ENCODE data around the gene DNAI2.

GRCh38 chr17:74271901-74272561, 2.0 kb upstream of the DNAI2 start:
- TF ChIP-seq TSHZ2 (CRISPR knock-in tag; IDR thresholded peaks at IDR 0.05) (no peak), TOX (CRISPR knock-in tag; IDR thresholded peaks at IDR 0.05; ENCODE audit: borderline replicate concordance) (no peak), ZNF8 (CRISPR knock-in tag; IDR thresholded peaks at IDR 0.05) (no peak), ZFP30 (CRISPR knock-in tag; IDR thresholded peaks at IDR 0.05) (no peak), TCF4 (CRISPR knock-in tag; IDR thresholded peaks at IDR 0.05; ENCODE audit: borderline replicate concordance) (no peak), CREB5 (CRISPR knock-in tag; IDR thresholded peaks at IDR 0.05; ENCODE audit: low read depth) (no peak), RARB (CRISPR knock-in tag; IDR thresholded peaks at IDR 0.05) (no peak), ZFP3 (CRISPR knock-in tag; IDR thresholded peaks at IDR 0.05) (no peak), SNAI2 (CRISPR knock-in tag; IDR thresholded peaks at IDR 0.05) (no peak)
- TF ChIP-seq, protein P1, sequence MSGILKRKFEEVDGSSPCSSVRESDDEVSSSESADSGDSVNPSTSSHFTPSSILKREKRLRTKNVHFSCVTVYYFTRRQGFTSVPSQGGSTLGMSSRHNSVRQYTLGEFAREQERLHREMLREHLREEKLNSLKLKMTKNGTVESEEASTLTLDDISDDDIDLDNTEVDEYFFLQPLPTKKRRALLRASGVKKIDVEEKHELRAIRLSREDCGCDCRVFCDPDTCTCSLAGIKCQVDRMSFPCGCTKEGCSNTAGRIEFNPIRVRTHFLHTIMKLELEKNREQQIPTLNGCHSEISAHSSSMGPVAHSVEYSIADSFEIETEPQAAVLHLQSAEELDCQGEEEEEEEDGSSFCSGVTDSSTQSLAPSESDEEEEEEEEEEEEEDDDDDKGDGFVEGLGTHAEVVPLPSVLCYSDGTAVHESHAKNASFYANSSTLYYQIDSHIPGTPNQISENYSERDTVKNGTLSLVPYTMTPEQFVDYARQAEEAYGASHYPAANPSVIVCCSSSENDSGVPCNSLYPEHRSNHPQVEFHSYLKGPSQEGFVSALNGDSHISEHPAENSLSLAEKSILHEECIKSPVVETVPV (CRISPR knock-in tag; IDR thresholded peaks at IDR 0.05) = no peak
- TF ChIP-seq, protein P2, sequence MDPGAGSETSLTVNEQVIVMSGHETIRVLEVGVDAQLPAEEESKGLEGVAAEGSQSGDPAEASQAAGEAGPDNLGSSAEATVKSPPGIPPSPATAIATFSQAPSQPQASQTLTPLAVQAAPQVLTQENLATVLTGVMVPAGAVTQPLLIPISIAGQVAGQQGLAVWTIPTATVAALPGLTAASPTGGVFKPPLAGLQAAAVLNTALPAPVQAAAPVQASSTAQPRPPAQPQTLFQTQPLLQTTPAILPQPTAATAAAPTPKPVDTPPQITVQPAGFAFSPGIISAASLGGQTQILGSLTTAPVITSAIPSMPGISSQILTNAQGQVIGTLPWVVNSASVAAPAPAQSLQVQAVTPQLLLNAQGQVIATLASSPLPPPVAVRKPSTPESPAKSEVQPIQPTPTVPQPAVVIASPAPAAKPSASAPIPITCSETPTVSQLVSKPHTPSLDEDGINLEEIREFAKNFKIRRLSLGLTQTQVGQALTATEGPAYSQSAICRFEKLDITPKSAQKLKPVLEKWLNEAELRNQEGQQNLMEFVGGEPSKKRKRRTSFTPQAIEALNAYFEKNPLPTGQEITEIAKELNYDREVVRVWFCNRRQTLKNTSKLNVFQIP (CRISPR knock-in tag; IDR thresholded peaks at IDR 0.05; ENCODE audit: borderline replicate concordance, low read depth) = no peak

All from SK-N-SH treated with all-trans-retinoic acid at 6 μM for 48 hours (cell line).